B cell (primary cell): ENCODE measurements around the gene GPATCH8. TPM values are rescaled to one million over a fixed set of nuclear protein-coding genes. Genes with fewer than 3 reads are reported as not detected.

ENCODE experiments used
- ATAC-seq: fragments of 200-7000 bp; cut with Tn5 transposase; one replicate; pipeline ENCODE4 v1.10.0; 2021; ENCODE audit warnings: low read depth, mild to moderate bottlenecking, moderate number of reproducible peaks, moderate library complexity
- CTCF ChIA-PET: fragments of 350-600 bp; sonication (Branson Sonifier 250); formaldehyde crosslinking; loops from one replicate; lab custom pipeline; 2021; ENCODE audit warnings: antibody characterized with exemption, inconsistent platforms; lab: Charles Lee
- POLR2A ChIA-PET: fragments of 350-600 bp; sonication (Branson Sonifier 250); formaldehyde crosslinking; loops from one replicate; lab custom pipeline; 2021; ENCODE audit warnings: antibody characterized with exemption; lab: Charles Lee
- DNase-seq: peaks from one replicate; pipeline ENCODE4 v3.0.0; 2013
- H2AFZ ChIP-seq: 2 replicates; pipeline ENCODE4 v1.6.1; 2012; ENCODE audit warnings: mild to moderate bottlenecking, low read depth, low read length; ENCODE audit not compliant: insufficient read depth, poor library complexity, severe bottlenecking
- H3K27ac ChIP-seq, 2 donors: 1 replicate in 1 of 2; 2 replicates in 1 of 2; pipeline ENCODE4 v1.5.1; 2012 to 2013; ENCODE audit warnings: low read length in 2 of 2, mild to moderate bottlenecking in 2 of 2, moderate library complexity in 1 of 2
- H3K27me3 ChIP-seq, 4 experiments: fragments of 200-600 bp in 1 of 4; sonication (generic) in 1 of 4; replicated peaks in 1 of 4; 1 replicate in 2 of 4; 2 replicates in 2 of 4; pipeline versions ENCODE4 v1.6.1 to v1.7.0; 2013 to 2016; ENCODE audit warnings: low read length in 3 of 4, mild to moderate bottlenecking in 2 of 4, mixed read lengths in 1 of 4, moderate library complexity in 1 of 4; ENCODE audit not compliant: insufficient read depth in 4 of 4, control insufficient read depth in 3 of 4; ENCODE audit errors: control extremely low read depth in 1 of 4
- H3K36me3 ChIP-seq, 2 experiments: replicated peaks in 1 of 2; 1 replicate in 1 of 2; 2 replicates in 1 of 2; pipeline versions ENCODE4 v1.6.1 to v1.7.1; 2013; ENCODE audit warnings: low read length in 1 of 2; ENCODE audit not compliant: insufficient read depth in 2 of 2, control insufficient read depth in 1 of 2; ENCODE audit errors: control extremely low read depth in 1 of 2, extremely low read depth in 1 of 2
- H3K4me1 ChIP-seq, 2 donors: fragments of 200-600 bp in 1 of 2; sonication (generic) in 1 of 2; 1 replicate in 1 of 2; 2 replicates in 1 of 2; pipeline versions ENCODE4 v1.5.1 to v1.6.1; 2013 to 2017; ENCODE audit warnings: low read length in 2 of 2; ENCODE audit not compliant: control insufficient read depth in 2 of 2, insufficient read depth in 2 of 2
- H3K4me2 ChIP-seq: replicated peaks from 2 replicates; pipeline ENCODE3; 2012; ENCODE audit warnings: mild to moderate bottlenecking, low read depth, low read length; ENCODE audit not compliant: poor library complexity, severe bottlenecking
- H3K4me3 ChIP-seq, 5 experiments: fragments of 200-600 bp in 1 of 5; sonication (generic) in 1 of 5; 1 replicate in 3 of 5; 2 replicates in 2 of 5; pipeline versions ENCODE4 v1.5.1 to v1.7.0; 2011 to 2016; ENCODE audit warnings: low read length in 4 of 5, mild to moderate bottlenecking in 4 of 5, low read depth in 2 of 5, control low read depth in 1 of 5, moderate library complexity in 1 of 5; ENCODE audit not compliant: insufficient read depth in 1 of 5; ENCODE audit errors: control extremely low read depth in 1 of 5, extremely low read depth in 1 of 5
- H3K79me2 ChIP-seq: fragments of 200-600 bp; sonication (generic); one replicate; pipeline ENCODE4 v1.6.0; 2016; ENCODE audit warnings: low read length; ENCODE audit not compliant: control insufficient read depth, insufficient read depth
- H3K9ac ChIP-seq: fragments of 200-600 bp; sonication (generic); 2 replicates; pipeline ENCODE4 v1.6.1; 2017; ENCODE audit warnings: mild to moderate bottlenecking, low read length, moderate library complexity
- H3K9me3 ChIP-seq, 3 donors: one replicate each; pipeline versions ENCODE4 v1.6.1 to v1.7.1; 2013; ENCODE audit warnings: low read length in 2 of 3; ENCODE audit not compliant: control insufficient read depth in 2 of 3, insufficient read depth in 1 of 3; ENCODE audit errors: control extremely low read depth in 1 of 3
- H4K20me1 ChIP-seq: 2 replicates; pipeline ENCODE4 v1.6.0; 2012; ENCODE audit warnings: mild to moderate bottlenecking, low read length; ENCODE audit not compliant: insufficient read depth, control insufficient read depth, poor library complexity, severe bottlenecking
- H3K27ac Mint-ChIP-seq: one replicate; pipeline ENCODE4 v1.8.0; 2021; ENCODE audit warnings: mixed read lengths
- H3K27me3 Mint-ChIP-seq: one replicate; pipeline ENCODE4 v1.8.0; 2021; ENCODE audit warnings: mixed read lengths
- H3K4me1 Mint-ChIP-seq: one replicate; pipeline ENCODE4 v1.8.0; 2021; ENCODE audit warnings: mixed read lengths
- H3K4me3 Mint-ChIP-seq: one replicate; pipeline ENCODE4 v1.8.0; 2021; ENCODE audit warnings: mixed read lengths
- H3K9me3 Mint-ChIP-seq: one replicate; pipeline ENCODE4 v1.8.0; 2022; ENCODE audit warnings: mixed read lengths; ENCODE audit not compliant: insufficient read depth
- CTCF ChIP-seq: fragments of 200-600 bp; IDR thresholded peaks from one replicate; pipeline ENCODE4 v1.8.0; 2022; ENCODE audit warnings: antibody characterized with exemption, mild to moderate bottlenecking
- EZH2 ChIP-seq: IDR thresholded peaks from 2 replicates; pipeline ENCODE4 v1.6.1; 2012; ENCODE audit warnings: borderline replicate concordance, low read depth, mild to moderate bottlenecking, moderate library complexity, low read length; ENCODE audit not compliant: insufficient read depth, poor library complexity, severe bottlenecking
- WGBS: methylation state at CpG from one replicate; pipeline ENCODE4 v1.1.5; 2013; ENCODE audit warnings: missing lambda C conversion rate; ENCODE audit not compliant: insufficient coverage; 5-methylcytosine and 5-hydroxymethylcytosine counted together
- intact Hi-C: fragments of 100-400 bp; cut with micrococcal nuclease; formaldehyde crosslinking; loops from one replicate; pipeline ENCODE4 v1.10.0; 2022
- polyA plus RNA-seq: library from polyadenylated mRNA; depleted of rRNA; stranded (reverse); fragments of >200 nt; gene quantifications from 2 replicates; pipeline ENCODE4 v1.2.3, GENCODE V29; 2012
- total RNA-seq, 2 donors: library from RNA; stranded (reverse); fragments of 120-200 nt in 1 of 2; gene quantifications; 1 replicate in 1 of 2; 2 replicates in 1 of 2; pipeline versions ENCODE4 v1.2.3 to v1.2.4, GENCODE V29; 2013 to 2022

Gene GPATCH8
- total and polyA plus RNA-seq, 2 donors (not counting 1 experiment from before 2014, with no cell fraction given): 28.3 to 83.4 TPM

GRCh38 chr17:44384823-44385286 is 118.4 kb downstream of the GPATCH8 start:
- peaks cover 19 to 22% of the 10 kb centered on the region in 2 donors for H3K4me1 ChIP-seq
- DNase-seq: no peak
- no peak overlapping the region for H3K27ac Mint-ChIP-seq
- peaks cover 0 to 14% (median 0%) of the 10 kb centered on the region in 3 donors for H3K9me3 ChIP-seq
- peak overlapping the region; percentile 81 for H3K4me3 Mint-ChIP-seq
- TF ChIP-seq EZH2 (no peak), CTCF (no peak)
- peak overlapping the region in 4 of 5 experiments; percentile 46 to 68 (median 58) for H3K4me3 ChIP-seq
- POLR2A ChIA-PET: interaction anchor here (0.7 to 1.0 kb wide), 2 partner anchors 16 to 1283 kb away, joined by 3 to 6 read pairs; no protein-coding TSS in a partner anchor
- peak overlapping the region; percentile 78 for H3K9ac ChIP-seq
- no peaks in the 10 kb centered on the region for H4K20me1 ChIP-seq
- H3K4me1 Mint-ChIP-seq: peaks cover 22% of the 10 kb centered on the region
- peak overlapping the region; percentile 98 for H3K4me2 ChIP-seq
- peak overlapping the region; percentile 81 for H2AFZ ChIP-seq
- H3K27me3 Mint-ChIP-seq: peaks cover 39% of the 10 kb centered on the region
- no peaks in the 10 kb centered on the region for H3K9me3 Mint-ChIP-seq
- H3K36me3 ChIP-seq: no peaks in the 10 kb centered on the region
- CTCF ChIA-PET: interaction anchor here (1.8 kb wide), 1 partner anchor 22 kb away, joined by 7 read pairs; the partner anchor contains the start of gene FAM171A2
- intact Hi-C loops: no loop called here
- peaks cover 0 to 47% (median 11%) of the 10 kb centered on the region in 4 experiments for H3K27me3 ChIP-seq
- no peaks in the 10 kb centered on the region for H3K79me2 ChIP-seq
- ATAC-seq: peak; percentile 28
- no peak overlapping the region for H3K27ac ChIP-seq
- WGBS: 20% methylated on average over 26 of the region's 26 CpGs

DNA sequence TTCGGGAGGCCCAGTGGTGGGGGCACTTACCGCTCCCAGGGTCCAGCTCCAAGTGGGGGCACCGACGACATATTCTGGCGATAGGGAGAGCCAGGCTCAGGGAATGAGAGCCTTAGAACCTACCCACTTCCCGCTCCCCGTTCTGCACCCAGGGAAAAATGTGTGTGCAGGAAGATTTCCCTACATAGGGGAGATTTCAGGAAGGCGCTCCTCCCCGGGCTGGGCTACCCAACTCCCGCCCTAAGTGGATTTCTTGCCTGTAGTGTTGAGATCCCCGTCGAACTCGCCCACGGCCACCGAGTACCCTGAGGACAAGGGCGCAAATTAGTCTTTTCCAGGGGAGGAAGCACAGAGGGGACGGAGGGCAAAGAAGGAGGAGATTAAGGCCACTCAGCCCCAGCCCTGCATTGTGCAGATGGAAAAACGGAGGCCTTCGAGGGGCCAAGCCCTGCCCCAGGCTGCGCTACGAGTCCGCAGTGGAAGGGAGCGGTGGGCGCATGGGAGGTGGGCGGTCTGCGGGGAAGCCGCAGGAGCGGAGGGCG is 118.9 kb downstream of the GPATCH8 start:
- 77% methylated on average over 29 of the region's 29 CpGs for WGBS

More for the DNA sequence above, 118.9 kb downstream of the GPATCH8 start:
- H3K4me1 ChIP-seq: peaks cover 17 to 19% of the 10 kb centered on the region in 2 donors
- DNase-seq: no peak
- Mint-ChIP-seq H3K27me3 (peaks cover 36% of the 10 kb centered on the region), H3K9me3 (no peaks in the 10 kb centered on the region), H3K27ac (no peak overlapping the region), H3K4me3 (peak overlapping the region; percentile 81), H3K4me1 (peaks cover 18% of the 10 kb centered on the region)
- H4K20me1 ChIP-seq: no peaks in the 10 kb centered on the region
- ATAC-seq: no peak
- TF ChIP-seq CTCF (no peak), EZH2 (no peak)
- H3K27ac ChIP-seq: no peak overlapping the region
- peaks cover 0 to 13% (median 0%) of the 10 kb centered on the region in 3 donors for H3K9me3 ChIP-seq
- peaks cover 0 to 47% (median 11%) of the 10 kb centered on the region in 4 experiments for H3K27me3 ChIP-seq
- peak overlapping the region; percentile 81 for H2AFZ ChIP-seq
- no peak overlapping the region for H3K9ac ChIP-seq
- peak overlapping the region; percentile 98 for H3K4me2 ChIP-seq
- no peaks in the 10 kb centered on the region for H3K36me3 ChIP-seq
- H3K79me2 ChIP-seq: no peaks in the 10 kb centered on the region
- ChIA-PET CTCF (interaction anchor here (1.8 kb wide), 1 partner anchor 21 kb away, joined by 7 read pairs; the partner anchor contains the start of gene FAM171A2), POLR2A (interaction anchor here (1.0 kb wide), 1 partner anchor 1284 kb away, joined by 3 read pairs; no protein-coding TSS in a partner anchor)
- H3K4me3 ChIP-seq: no peak overlapping the region
- intact Hi-C loops: no loop called here
